ACC112 (cell line): ENCODE results near the gene SPTB.

Source experiments
- H2AFZ ChIP-seq: fragments of 200-600 bp; sonication (generic); one replicate; pipeline ENCODE4 v1.6.0; 2017; ENCODE audit warnings: antibody characterized with exemption, low read length; ENCODE audit not compliant: unreplicated experiment
- H3K27ac ChIP-seq: fragments of 200-600 bp; sonication (generic); 2 replicates; pipeline ENCODE4 v1.5.1; 2014; ENCODE audit warnings: low read depth, mild to moderate bottlenecking, antibody characterized with exemption, low read length, moderate library complexity
- H3K27me3 ChIP-seq: fragments of 200-600 bp; sonication (generic); 2 replicates; pipeline ENCODE4 v1.6.1; 2014; ENCODE audit warnings: mild to moderate bottlenecking, antibody characterized with exemption, low read length, moderate library complexity, mixed read lengths; ENCODE audit not compliant: insufficient read depth
- H3K36me3 ChIP-seq: fragments of 200-600 bp; sonication (generic); 2 replicates; pipeline ENCODE4 v1.6.1; 2016; ENCODE audit warnings: mild to moderate bottlenecking, antibody characterized with exemption, low read length, moderate library complexity, mixed read lengths; ENCODE audit not compliant: insufficient read depth
- H3K4me1 ChIP-seq: fragments of 200-600 bp; sonication (generic); one replicate; pipeline ENCODE4 v1.6.1; 2016; ENCODE audit warnings: low read length, mixed read lengths; ENCODE audit not compliant: insufficient read depth, unreplicated experiment, control insufficient read depth
- H3K4me3 ChIP-seq: fragments of 200-600 bp; sonication (generic); 2 replicates; pipeline ENCODE4 v1.5.1; 2014; ENCODE audit warnings: mild to moderate bottlenecking, low read depth, low read length
- H3K79me2 ChIP-seq: fragments of 200-600 bp; sonication (generic); one replicate; pipeline ENCODE4 v1.6.0; 2016; ENCODE audit warnings: low read length; ENCODE audit not compliant: control insufficient read depth, unreplicated experiment, insufficient read depth

Gene SPTB

DNA sequence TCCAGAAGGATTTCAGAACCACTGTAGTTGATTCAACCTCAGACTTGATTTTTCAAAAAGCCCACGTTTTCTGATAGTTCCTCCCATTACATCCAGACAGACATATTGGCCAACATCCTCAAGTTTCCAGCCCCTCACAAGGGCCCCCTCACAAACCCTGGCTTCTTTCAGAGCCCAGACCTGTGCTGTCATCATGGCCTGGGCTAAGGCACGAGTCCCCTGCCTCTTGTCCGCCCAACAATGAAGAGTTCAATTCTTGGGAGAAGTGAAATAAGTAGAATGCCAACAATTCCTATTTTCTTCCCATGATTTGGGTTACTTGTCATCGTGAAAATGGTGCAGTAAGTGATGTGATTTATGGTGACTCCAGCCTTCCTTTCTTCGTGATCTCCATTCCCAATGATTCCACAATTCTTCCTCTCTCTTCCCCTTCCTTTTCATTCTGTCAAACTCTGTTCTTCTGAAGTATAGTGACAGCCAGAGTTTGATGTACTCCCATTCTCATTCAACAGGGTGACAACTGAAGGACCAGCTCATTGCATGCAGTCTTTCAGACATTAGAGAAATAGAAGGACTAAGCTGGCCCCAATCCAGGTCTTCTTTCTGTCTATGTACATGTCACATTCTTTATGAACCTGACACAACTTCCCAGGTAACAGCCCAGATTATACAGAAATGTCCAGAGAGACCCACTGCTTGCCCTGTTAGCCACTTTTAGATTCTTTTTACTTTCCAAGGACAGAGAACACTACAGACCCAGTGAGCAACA, 29.2 kb downstream of the SPTB start:
- Histone ChIP-seq H3K27ac (no peak overlapping the region), H3K79me2 (no peaks in the 10 kb centered on the region), H3K27me3 (peaks cover 90% of the 10 kb centered on the region), H3K4me3 (no peak overlapping the region), H3K36me3 (no peaks in the 10 kb centered on the region), H2AFZ (no peak overlapping the region), H3K4me1 (no peaks in the 10 kb centered on the region)

GRCh38 chr14:64849940-64850339, 29.8 kb downstream of the SPTB start:
- Histone ChIP-seq H3K36me3 (no peaks in the 10 kb centered on the region), H2AFZ (no peak overlapping the region), H3K27ac (no peak overlapping the region), H3K79me2 (no peaks in the 10 kb centered on the region), H3K27me3 (peaks cover 92% of the 10 kb centered on the region), H3K4me3 (no peak overlapping the region), H3K4me1 (no peaks in the 10 kb centered on the region)

GRCh38 chr14:64848239-64848638, 31.5 kb downstream of the SPTB start:
- H3K4me3 ChIP-seq, result no peak overlapping the region
- peaks cover 100% of the 10 kb centered on the region for H3K27me3 ChIP-seq
- H3K4me1 ChIP-seq, result no peaks in the 10 kb centered on the region

DNA sequence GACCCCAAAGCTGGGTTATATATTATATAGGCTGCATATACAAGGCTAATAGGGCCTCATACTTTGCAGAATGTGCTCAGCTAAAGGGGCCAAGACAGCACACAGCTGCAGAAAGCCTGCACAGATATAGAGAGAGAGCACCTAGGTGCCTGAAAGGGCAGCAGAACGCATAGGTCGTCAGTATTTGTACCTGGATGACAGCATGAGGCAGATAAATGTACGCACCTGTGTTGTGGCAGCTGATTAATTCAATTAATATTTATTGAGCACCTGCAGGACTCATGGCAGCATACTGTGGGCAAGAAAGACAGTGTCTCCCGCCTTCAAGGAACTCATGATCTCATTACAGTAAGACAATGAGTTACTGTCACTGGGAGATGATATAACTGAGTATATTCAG, 33.4 kb downstream of the SPTB start:
- Histone ChIP-seq H3K4me1 (no peaks in the 10 kb centered on the region), H3K36me3 (no peaks in the 10 kb centered on the region), H3K79me2 (no peaks in the 10 kb centered on the region), H3K27me3 (peaks cover 97% of the 10 kb centered on the region), H3K4me3 (no peak overlapping the region), H3K27ac (no peak overlapping the region), H2AFZ (no peak overlapping the region)

More at GRCh38 chr14:64848239-64848638, 31.5 kb downstream of the SPTB start:
- no peaks in the 10 kb centered on the region for H3K36me3 ChIP-seq
- no peak overlapping the region for H2AFZ ChIP-seq
- H3K27ac ChIP-seq, result no peak overlapping the region
- no peaks in the 10 kb centered on the region for H3K79me2 ChIP-seq

DNA sequence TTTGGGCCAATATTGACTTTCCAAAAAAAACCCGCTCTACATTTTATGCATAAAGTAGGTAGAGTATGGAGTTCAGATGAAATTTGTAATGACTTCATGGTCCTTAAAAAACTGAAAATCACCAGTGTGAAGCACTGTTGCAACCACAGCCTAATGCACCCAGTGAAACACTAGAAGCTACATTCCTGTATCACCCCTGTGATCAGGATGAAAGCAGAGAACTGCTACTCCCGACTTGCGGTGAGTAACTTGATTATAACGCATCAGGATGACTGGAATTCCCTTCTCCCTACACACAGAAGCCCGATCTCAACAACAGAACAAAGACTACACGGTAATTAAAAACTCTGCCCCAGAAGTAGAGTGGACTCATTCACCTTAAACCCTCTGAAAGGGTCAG, 33.8 kb downstream of the SPTB start:
- Histone ChIP-seq H2AFZ (no peak overlapping the region), H3K27ac (no peak overlapping the region), H3K79me2 (no peaks in the 10 kb centered on the region), H3K36me3 (no peaks in the 10 kb centered on the region), H3K27me3 (peaks cover 96% of the 10 kb centered on the region), H3K4me1 (no peaks in the 10 kb centered on the region), H3K4me3 (no peak overlapping the region)

- Histone ChIP-seq H2AFZ (no peak overlapping the region), H3K79me2 (no peaks in the 10 kb centered on the region), H3K36me3 (no peaks in the 10 kb centered on the region), H3K4me3 (no peak overlapping the region), H3K4me1 (no peaks in the 10 kb centered on the region), H3K27ac (no peak overlapping the region), H3K27me3 (peaks cover 96% of the 10 kb centered on the region)
Measured at GRCh38 chr14:64844969-64845536, 34.7 kb downstream of the SPTB start.

GRCh38 chr14:64844272-64844671, 35.4 kb downstream of the SPTB start:
- H3K4me1 ChIP-seq, result no peaks in the 10 kb centered on the region
- no peaks in the 10 kb centered on the region for H3K36me3 ChIP-seq

DNA sequence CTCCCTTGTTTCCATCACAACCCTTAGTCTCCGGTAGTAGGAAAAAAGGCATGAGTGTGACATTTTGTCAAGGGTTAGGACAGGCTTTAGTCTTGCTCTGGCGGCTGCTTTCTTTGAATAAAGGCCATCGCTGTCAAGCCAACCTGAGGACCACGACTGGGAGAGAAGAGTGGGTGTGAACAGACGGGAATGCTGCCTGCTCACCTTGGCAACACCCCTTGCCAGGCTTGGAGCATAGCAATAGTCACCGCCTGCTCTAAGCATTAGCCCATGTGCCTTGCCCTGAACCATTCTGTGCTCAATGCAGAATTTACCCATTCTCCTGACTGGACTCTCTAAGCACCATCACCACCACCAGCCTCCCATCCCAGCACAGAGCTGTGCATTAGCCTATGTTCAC, 36.2 kb downstream of the SPTB start:
- no peaks in the 10 kb centered on the region for H3K36me3 ChIP-seq
- peaks cover 95% of the 10 kb centered on the region for H3K27me3 ChIP-seq
- no peak overlapping the region for H3K4me3 ChIP-seq
- H2AFZ ChIP-seq, result no peak overlapping the region
- H3K27ac ChIP-seq, result no peak overlapping the region
- no peaks in the 10 kb centered on the region for H3K4me1 ChIP-seq
- no peaks in the 10 kb centered on the region for H3K79me2 ChIP-seq

More at GRCh38 chr14:64844272-64844671, 35.4 kb downstream of the SPTB start:
- Histone ChIP-seq H2AFZ (no peak overlapping the region), H3K79me2 (no peaks in the 10 kb centered on the region), H3K27me3 (peaks cover 95% of the 10 kb centered on the region), H3K4me3 (no peak overlapping the region), H3K27ac (no peak overlapping the region)

- H2AFZ ChIP-seq, result no peak overlapping the region
- no peaks in the 10 kb centered on the region for H3K36me3 ChIP-seq
- H3K4me3 ChIP-seq, result no peak overlapping the region
- H3K79me2 ChIP-seq, result no peaks in the 10 kb centered on the region
- no peak overlapping the region for H3K27ac ChIP-seq
- H3K4me1 ChIP-seq, result no peaks in the 10 kb centered on the region
- peaks cover 92% of the 10 kb centered on the region for H3K27me3 ChIP-seq
Measured at GRCh38 chr14:64841772-64842750, 37.6 kb downstream of the SPTB start.

DNA sequence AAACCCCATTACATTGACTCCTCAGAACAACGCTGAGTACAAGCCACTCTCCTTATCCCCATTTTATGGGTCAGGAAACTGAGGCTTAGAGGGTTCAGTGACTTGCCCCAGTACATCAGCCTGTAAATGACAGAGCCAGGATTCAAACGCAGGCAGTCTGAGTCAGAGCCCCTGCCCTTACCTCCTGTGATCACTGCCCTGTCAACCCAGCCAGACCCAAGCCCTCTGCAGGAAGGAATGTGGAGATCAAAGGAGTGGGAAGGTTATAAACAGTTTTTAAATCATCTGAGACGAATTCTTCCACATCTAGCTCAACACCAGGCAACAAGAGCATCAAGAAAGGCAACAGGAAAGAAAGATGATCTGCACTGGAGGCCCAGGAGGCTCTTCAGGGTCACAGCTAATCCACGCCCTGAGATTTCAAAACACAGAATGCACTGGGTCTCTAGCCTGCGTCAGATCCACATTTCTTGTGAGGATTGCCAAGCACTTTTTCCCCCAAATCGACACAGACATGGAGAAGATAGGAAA, 38.5 kb downstream of the SPTB start:
- H3K4me1 ChIP-seq, result no peaks in the 10 kb centered on the region
- no peak overlapping the region for H3K4me3 ChIP-seq
- no peaks in the 10 kb centered on the region for H3K36me3 ChIP-seq
- H2AFZ ChIP-seq, result no peak overlapping the region
- peaks cover 92% of the 10 kb centered on the region for H3K27me3 ChIP-seq
- no peak overlapping the region for H3K27ac ChIP-seq
- no peaks in the 10 kb centered on the region for H3K79me2 ChIP-seq
